Measurements from ENCODE around the gene CDK14.

GRCh38 chr7:91091631-91092030 lies 495.5 kb downstream of the CDK14 start:
- TF ChIP-seq POLR2AphosphoS5 (IDR thresholded peaks at IDR 0.05): no peak
- TF ChIP-seq, protein P1, sequence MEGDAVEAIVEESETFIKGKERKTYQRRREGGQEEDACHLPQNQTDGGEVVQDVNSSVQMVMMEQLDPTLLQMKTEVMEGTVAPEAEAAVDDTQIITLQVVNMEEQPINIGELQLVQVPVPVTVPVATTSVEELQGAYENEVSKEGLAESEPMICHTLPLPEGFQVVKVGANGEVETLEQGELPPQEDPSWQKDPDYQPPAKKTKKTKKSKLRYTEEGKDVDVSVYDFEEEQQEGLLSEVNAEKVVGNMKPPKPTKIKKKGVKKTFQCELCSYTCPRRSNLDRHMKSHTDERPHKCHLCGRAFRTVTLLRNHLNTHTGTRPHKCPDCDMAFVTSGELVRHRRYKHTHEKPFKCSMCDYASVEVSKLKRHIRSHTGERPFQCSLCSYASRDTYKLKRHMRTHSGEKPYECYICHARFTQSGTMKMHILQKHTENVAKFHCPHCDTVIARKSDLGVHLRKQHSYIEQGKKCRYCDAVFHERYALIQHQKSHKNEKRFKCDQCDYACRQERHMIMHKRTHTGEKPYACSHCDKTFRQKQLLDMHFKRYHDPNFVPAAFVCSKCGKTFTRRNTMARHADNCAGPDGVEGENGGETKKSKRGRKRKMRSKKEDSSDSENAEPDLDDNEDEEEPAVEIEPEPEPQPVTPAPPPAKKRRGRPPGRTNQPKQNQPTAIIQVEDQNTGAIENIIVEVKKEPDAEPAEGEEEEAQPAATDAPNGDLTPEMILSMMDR (IDR thresholded peaks at IDR 0.05): no peak
